Skeletal muscle tissue (tissue), 4 donors: ENCODE data around the gene PIK3CA. TPM values are rescaled to one million over a fixed set of nuclear protein-coding genes. Genes with fewer than 3 reads are reported as not detected.
"Not testable (repeated sequence)": the region's sequence is repeated elsewhere in the genome, so short reads cannot be mapped to it uniquely, and the experiment has no call there.

Source experiments
- H3K27ac ChIP-seq: one replicate; pipeline ENCODE4 v1.7.0; 2013; ENCODE audit warnings: mild to moderate bottlenecking, low read depth, low read length, inconsistent platforms
- H3K27me3 ChIP-seq, 3 donors: one replicate each; pipeline ENCODE4 v1.7.0; 2013; ENCODE audit warnings: low read length in 3 of 3; ENCODE audit not compliant: control insufficient read depth in 3 of 3, insufficient read depth in 3 of 3
- H3K36me3 ChIP-seq, 3 donors: one replicate each; pipeline ENCODE4 v1.7.0; 2013; ENCODE audit warnings: low read length in 3 of 3; ENCODE audit not compliant: control insufficient read depth in 3 of 3, insufficient read depth in 3 of 3
- H3K4me1 ChIP-seq, 3 donors: one replicate each; pipeline ENCODE4 v1.7.0; 2013; ENCODE audit warnings: low read length in 3 of 3, mild to moderate bottlenecking in 3 of 3; ENCODE audit not compliant: control insufficient read depth in 3 of 3, insufficient read depth in 3 of 3
- H3K4me3 ChIP-seq, 3 donors: one replicate each; pipeline ENCODE4 v1.7.0; 2013; ENCODE audit warnings: low read length in 3 of 3
- H3K9ac ChIP-seq, 3 donors: one replicate each; pipeline ENCODE4 v1.7.0; 2013; ENCODE audit warnings: low read length in 3 of 3, mild to moderate bottlenecking in 3 of 3, moderate library complexity in 2 of 3, low read depth in 1 of 3
- H3K9me3 ChIP-seq, 3 donors: one replicate each; pipeline ENCODE4 v1.7.0; 2013; ENCODE audit warnings: low read length in 3 of 3; ENCODE audit not compliant: control insufficient read depth in 3 of 3
- total RNA-seq: library from RNA; depleted of rRNA; stranded (reverse); fragments of >200 nt; gene quantifications from one replicate; pipeline ENCODE4 v1.2.3, GENCODE V29; 2014
- donor health status: Osteomylitis.

The PIK3CA gene
- total RNA-seq, 1 donor from 2014 or later = 20.4 TPM

DNA sequence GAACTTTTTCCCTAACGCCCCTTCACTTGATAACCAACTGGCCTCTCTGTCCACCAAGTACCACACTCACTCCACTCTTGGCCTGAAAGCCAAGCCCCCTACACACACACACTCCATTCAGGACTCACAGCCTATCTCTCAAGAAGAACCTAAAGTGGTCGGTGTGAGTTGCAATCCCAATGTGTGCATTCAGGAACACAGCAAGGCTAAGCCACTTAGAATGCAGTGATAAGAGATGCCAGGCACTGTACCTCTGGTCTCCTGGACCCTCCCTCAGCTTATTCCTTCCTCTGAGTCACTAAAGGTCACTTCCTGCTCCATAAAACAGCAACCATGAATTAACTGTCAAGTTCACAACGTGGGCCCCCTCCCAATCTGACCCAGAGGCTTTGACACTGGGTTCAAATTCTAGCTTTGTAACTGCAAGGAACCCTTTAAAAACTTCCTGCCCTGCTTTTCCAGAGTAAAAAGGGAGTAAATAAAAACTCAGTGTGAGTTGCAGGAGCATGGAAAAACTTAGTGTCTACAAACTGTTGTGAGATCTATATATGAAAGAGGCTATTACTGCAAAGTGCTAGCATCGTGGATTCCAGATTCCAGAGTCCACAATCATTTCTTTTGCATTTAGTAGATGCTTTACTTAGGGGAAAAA, 120.4 kb downstream of the PIK3CA start:
- H3K4me3 ChIP-seq = no peak overlapping the region
- no peak overlapping the region for H3K27ac ChIP-seq
- no peaks in the 10 kb centered on the region for H3K9me3 ChIP-seq
- no peaks in the 10 kb centered on the region for H3K36me3 ChIP-seq
- no peaks in the 10 kb centered on the region for H3K4me1 ChIP-seq
- H3K27me3 ChIP-seq = peaks cover 0 to 9% (median 4%) of the 10 kb centered on the region in 3 donors
- no peak overlapping the region for H3K9ac ChIP-seq

DNA sequence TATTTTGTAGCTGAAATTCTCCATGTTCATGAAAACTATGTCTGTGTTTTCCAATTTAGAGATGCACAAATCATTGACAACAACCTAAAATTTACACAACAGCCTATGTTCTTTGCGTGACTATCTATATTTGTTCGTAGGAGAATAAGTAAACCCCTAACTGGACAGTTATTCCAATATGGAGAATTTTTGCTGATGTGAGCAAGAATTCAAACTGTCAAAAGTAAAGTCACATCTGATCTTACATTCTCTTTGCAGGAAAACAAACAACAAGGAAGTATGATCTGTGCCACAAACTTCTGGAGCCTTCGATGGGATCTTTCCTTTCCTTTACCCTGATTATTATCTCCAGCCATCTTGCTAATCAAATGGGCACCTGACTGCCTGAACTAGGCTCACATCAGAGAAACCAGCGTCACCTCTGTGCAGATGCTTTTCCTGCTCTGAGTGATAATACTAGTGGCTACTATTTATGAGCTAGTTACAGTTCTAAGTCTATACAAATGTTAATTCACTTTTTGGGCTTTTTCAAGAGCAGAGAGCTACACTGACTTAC, 121.1 kb downstream of the PIK3CA start:
- Histone ChIP-seq H3K27ac (no peak overlapping the region), H3K27me3 (peaks cover 0 to 9% (median 4%) of the 10 kb centered on the region in 3 donors), H3K9ac (no peak overlapping the region), H3K4me1 (no peaks in the 10 kb centered on the region), H3K9me3 (no peaks in the 10 kb centered on the region), H3K36me3 (no peaks in the 10 kb centered on the region), H3K4me3 (no peak overlapping the region)

DNA sequence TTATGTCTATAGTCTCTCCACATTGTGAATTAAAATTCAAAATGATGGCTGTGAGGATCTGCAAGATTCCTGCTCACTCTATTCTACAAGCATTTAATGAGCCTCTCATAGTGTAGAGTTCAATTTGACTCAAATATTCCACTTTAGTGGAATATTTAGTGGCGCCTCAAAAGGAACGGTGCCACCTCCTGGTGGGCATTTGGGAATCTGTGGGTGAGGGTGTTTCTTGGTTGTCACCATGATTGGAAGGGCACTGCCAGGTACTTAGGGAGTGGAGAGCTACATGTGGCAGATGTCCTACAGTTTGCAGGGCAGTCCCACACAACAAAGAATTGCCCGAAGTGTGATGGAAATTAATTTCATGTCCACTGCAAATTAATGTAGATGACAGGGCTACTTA, 124.2 kb downstream of the PIK3CA start:
- no peak overlapping the region for H3K27ac ChIP-seq

DNA sequence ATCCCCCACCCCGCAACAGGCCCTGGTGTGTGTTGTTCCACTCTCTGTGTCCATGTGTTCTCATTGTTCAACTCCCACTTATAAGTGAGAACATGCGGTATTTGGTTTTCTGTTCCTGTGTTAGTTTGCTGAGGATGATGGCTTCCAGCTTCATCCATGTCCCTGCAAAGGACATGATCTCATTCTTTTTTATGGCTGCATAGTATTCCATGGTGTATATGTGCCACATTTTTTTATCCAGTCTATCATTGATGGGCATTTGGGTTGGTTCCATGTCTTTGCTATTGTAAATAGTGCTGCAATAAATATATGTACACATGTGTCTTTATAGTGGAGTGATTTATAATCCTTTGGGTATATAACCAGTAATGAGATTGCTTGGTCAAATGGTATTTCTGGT, 126.3 kb downstream of the PIK3CA start:
- H3K27ac ChIP-seq, H3K27me3 ChIP-seq, H3K9ac ChIP-seq, H3K4me3 ChIP-seq, H3K4me1 ChIP-seq, H3K36me3 ChIP-seq, H3K9me3 ChIP-seq: not testable (repeated sequence)

More for the DNA sequence above, 124.2 kb downstream of the PIK3CA start:
- Histone ChIP-seq H3K9ac (no peak overlapping the region), H3K27me3 (no peaks in the 10 kb centered on the region), H3K4me3 (no peak overlapping the region), H3K36me3 (no peaks in the 10 kb centered on the region), H3K9me3 (no peaks in the 10 kb centered on the region), H3K4me1 (no peaks in the 10 kb centered on the region)

DNA sequence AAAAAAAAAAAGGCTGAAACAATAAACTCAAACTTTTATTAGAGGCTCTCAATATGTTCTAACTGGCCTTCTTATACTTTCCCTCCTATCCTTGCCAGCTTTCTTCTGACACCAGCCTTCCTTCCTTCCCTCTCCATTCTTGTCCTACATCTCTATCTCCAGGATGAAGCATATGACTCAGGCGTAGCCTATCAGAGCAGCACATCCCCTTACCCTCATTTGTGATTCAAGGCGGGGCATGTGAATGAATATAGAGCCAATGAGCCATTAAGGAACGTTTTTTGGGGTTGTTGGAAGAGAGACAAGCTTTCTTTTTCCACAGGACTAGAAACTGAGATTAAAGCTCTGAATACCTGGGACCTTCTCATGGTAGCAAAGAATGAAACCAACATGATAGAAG, 127.8 kb downstream of the PIK3CA start:
- Histone ChIP-seq H3K4me3 (no peak overlapping the region), H3K27me3 (no peaks in the 10 kb centered on the region), H3K4me1 (no peaks in the 10 kb centered on the region), H3K27ac (no peak overlapping the region), H3K36me3 (no peaks in the 10 kb centered on the region), H3K9ac (no peak overlapping the region), H3K9me3 (no peaks in the 10 kb centered on the region)

DNA sequence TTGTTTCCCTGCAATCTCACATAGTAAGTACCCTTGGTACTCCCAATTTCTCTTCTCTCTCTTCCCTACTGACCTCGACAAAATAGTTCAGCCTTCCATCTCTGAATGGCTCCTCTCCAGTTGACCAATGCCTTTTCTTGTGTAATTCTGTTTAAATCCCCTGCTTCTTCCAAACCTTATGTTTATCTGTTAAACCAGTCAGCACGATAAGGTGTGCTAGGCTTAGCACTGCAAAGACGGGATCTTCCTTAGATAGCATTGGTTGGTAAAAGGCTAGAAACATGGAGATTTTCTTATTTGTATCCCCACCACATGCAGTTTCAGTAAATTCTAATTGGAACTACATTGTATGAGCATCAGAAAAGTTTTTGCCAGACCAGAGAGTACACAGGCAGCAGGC, 128.6 kb downstream of the PIK3CA start:
- Histone ChIP-seq H3K27me3 (no peaks in the 10 kb centered on the region), H3K27ac (no peak overlapping the region), H3K4me3 (no peak overlapping the region), H3K9ac (no peak overlapping the region), H3K4me1 (no peaks in the 10 kb centered on the region), H3K9me3 (no peaks in the 10 kb centered on the region), H3K36me3 (no peaks in the 10 kb centered on the region)

DNA sequence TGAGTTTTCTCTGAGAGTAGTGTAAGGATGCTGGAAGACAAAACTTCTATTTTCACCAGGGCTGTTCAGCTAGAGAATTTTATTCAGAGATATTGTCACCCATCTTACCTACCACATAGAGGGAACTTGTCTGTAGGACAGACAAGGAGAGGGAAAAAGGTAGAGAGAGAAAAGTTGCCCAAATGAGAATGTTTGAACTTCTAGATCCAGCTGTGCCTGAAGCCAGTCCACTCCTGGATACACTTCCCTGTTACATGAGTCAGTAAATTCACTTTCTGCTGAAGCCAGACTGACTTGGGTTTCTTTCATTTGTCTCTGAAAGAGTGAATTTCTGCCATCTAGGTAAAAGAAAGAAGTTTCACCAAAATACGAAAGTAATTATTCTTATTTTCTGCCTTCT, 130.0 kb downstream of the PIK3CA start:
- no peak overlapping the region for H3K4me3 ChIP-seq
- H3K9ac ChIP-seq = no peak overlapping the region
- H3K36me3 ChIP-seq = no peaks in the 10 kb centered on the region
- no peaks in the 10 kb centered on the region for H3K9me3 ChIP-seq
- no peaks in the 10 kb centered on the region for H3K27me3 ChIP-seq
- H3K4me1 ChIP-seq = no peaks in the 10 kb centered on the region
- no peak overlapping the region for H3K27ac ChIP-seq

DNA sequence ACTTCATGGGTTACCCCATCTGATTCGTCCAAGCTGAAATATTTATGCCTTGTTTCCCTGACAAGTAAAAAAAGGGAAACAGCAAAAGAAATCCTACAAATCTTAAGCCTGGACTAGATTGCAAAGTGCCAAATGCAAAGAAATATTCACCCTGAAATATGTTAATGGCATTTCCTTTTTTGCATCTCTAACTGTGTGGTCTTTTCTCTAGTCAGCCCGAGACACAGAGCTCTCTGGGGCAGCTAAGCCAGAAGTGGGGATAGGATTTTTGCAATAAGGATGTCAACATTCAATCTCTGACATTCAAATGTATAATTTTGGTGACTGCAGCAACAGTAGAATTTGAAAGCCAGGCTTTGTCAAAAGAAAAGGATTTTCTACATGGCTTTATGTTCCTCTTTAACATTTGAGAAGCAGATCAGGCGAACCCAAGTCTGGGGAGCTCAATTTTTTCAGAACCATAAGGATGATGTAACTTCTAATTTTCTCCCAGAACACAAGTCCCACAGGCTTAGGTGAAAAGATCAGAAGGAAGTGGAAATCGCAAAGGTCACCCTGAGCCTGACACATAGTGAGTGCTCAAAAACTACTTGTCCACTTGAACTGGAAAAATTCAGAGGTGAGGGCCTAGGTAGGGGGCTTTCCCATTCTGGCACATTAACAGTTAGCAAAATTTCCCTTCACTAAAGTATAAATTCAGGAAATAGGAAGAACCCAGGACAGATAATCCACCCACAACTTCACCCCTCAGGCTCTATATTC, 131.0 kb downstream of the PIK3CA start:
- Histone ChIP-seq H3K36me3 (no peaks in the 10 kb centered on the region), H3K27ac (no peak overlapping the region), H3K27me3 (no peaks in the 10 kb centered on the region), H3K9me3 (no peaks in the 10 kb centered on the region), H3K4me1 (no peaks in the 10 kb centered on the region), H3K9ac (no peak overlapping the region), H3K4me3 (no peak overlapping the region)

DNA sequence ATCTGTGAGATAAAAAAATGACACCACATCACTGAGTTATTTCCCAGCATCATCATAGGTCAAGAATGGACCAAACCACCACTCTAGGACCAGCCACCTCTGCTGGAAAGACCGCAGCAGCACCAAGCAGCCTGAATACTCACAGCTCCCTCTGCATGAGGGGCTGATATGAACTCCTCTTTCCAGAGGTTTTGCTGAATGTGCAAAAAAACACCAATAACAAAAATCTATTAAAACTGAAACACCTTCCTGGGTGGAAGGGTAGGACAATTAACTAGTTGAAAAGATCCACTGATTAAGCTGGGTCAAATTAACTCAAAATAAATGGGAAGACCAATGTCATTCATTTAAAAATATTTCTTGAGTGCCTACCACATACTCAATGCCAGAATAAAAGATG, 131.7 kb downstream of the PIK3CA start:
- H3K36me3 ChIP-seq = no peaks in the 10 kb centered on the region
- no peak overlapping the region for H3K27ac ChIP-seq
- H3K4me1 ChIP-seq = no peaks in the 10 kb centered on the region
- H3K4me3 ChIP-seq = no peak overlapping the region
- no peaks in the 10 kb centered on the region for H3K9me3 ChIP-seq
- H3K9ac ChIP-seq = no peak overlapping the region
- no peaks in the 10 kb centered on the region for H3K27me3 ChIP-seq

DNA sequence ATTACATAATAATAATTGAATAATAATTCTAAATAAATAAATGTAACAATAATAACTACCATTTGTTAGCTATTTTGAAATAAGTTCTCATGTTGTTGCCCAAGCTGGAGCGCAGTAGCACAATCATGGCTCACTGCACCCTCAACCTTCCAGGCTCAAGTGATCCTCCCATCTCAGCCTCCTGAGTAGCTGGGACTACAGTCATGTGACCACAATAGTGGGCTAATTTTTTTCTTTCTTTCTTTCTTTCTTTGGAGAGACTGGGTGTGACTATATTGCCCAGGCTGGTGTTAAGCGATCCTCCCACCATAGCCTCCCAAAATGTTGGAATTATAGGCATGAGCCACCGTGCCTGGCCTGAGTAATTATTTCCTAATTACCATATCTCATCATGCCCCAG, 133.7 kb downstream of the PIK3CA start:
- H3K9ac ChIP-seq = no peak overlapping the region
- H3K4me3 ChIP-seq = no peak overlapping the region
- no peaks in the 10 kb centered on the region for H3K36me3 ChIP-seq
- H3K27ac ChIP-seq = no peak overlapping the region
- no peaks in the 10 kb centered on the region for H3K4me1 ChIP-seq
- H3K27me3 ChIP-seq = no peaks in the 10 kb centered on the region
- no peaks in the 10 kb centered on the region for H3K9me3 ChIP-seq
